HG03520 (cell line): ENCODE measurements around the gene SRP54.
A peak's percentile ranks its signal among the peaks of the same experiment; 100 is the strongest.
"Not testable (repeated sequence)": the region's sequence is repeated elsewhere in the genome, so short reads cannot be mapped to it uniquely, and the experiment has no call there.

ENCODE experiments used
- ATAC-seq: cut with Tn5 transposase; IDR thresholded peaks from one replicate; pipeline ENCODE4 v1.9.1; 2021; ENCODE audit warnings: mild to moderate bottlenecking, moderate library complexity; ENCODE audit not compliant: unreplicated experiment

Gene SRP54

GRCh38 chr14:34982421-34983147 lies at the start of gene SRP54:
TSS of gene SRP54 (plus strand) at chr14:34982992. CDS start at chr14:34996710, 13,718 bp downstream.
- ATAC-seq: peak; percentile 74

DNA sequence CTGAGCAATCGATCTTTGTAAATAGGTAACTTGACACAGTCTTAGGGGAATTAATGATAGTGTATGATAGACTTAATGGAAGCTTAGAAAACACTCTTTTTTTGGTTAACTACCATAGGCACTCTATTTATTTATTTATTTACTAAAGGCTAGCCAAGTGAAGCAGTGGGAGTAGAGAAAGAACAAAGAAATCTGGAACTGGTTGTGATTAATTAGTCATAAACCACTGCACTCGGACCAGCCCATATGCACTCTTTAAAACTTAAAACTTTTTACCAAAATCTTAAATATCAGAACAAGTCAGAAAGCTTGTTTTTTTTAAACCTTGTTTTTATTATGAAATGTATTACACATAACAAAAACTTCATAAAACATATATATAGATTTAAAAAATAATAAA lies 49.5 kb upstream of the SRP54 start:
- no peak for ATAC-seq

DNA sequence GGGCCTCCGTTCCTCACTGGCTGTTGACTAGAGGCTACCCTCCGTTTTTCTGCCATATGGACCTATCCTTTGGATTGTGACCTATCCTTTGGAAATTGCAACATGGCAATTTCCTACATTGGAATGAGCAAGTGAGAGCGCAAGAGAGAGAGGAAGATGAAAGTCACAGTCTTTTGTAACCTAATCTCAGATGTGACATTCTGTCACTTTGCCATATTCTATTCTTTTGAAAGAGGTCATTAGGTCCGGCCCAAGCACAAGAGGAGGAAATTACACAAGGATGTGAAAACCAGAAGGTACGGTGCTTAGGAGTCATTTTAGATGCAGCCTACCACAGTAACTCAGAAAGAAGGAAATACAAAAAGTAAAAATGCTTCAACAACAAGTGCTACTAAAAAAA lies 47.3 kb upstream of the SRP54 start:
- no peak for ATAC-seq

DNA sequence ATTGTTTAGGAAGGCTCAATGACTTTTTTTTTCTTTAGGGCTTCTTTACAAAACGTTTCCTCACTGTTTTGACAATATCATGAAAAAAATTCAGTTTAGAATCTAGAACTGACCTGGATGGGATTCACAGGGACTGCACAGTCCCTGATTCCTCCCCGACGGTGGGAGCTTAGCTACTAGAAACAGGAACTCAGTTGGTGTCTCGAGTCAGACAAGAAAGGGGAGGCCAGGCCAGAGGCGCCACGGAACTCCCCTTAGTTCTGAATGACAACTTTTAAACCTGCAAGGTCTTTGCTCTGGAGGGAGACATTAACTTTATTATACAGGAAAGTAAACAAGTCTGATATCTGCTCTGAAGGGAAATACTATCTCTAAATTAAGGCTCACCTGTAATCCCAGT lies 45.4 kb upstream of the SRP54 start:
- no peak for ATAC-seq

DNA sequence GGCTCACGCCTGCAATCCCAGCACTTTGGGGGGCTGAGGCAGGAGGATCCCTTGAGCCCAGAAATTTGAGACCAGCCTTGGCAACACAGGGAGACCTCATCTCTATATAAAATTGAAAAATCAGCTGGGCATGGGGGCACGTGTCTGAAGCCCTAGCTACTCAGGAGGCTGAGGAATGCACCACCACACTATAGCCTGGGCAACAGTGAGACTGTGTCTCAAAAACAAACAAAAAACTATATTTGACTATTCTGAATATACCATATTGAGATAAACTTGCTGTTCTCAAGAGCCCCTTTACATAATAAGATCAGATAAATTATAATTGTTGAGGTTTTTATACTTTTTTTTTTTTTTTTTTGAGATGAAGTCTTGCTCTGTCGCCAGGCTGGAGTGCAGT lies 44.9 kb upstream of the SRP54 start:
- ATAC-seq: no peak

DNA sequence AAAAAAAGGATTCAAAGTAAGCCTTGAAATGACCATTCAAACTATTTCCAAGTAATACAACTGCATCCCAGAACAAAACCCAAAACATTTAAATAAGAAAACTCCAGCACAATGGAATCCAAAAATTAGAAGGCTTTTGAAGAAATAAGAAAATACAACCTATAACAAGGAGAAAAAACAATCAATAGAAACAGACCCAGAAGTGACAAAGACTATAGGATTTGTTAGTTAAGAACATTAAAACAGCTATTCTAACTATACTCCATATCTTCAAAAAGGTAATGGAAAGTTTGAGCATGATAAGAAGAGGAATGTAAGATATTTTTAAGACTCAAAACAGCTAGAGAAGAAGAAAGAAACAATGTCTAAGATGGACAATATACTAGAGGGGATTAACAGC lies 39.3 kb upstream of the SRP54 start:
- no peak for ATAC-seq

- no peak for ATAC-seq
Observed at GRCh38 chr14:34944744-34945143, 38.0 kb upstream of the SRP54 start.

GRCh38 chr14:34946699-34947098 lies 36.1 kb upstream of the SRP54 start:
- no peak for ATAC-seq

DNA sequence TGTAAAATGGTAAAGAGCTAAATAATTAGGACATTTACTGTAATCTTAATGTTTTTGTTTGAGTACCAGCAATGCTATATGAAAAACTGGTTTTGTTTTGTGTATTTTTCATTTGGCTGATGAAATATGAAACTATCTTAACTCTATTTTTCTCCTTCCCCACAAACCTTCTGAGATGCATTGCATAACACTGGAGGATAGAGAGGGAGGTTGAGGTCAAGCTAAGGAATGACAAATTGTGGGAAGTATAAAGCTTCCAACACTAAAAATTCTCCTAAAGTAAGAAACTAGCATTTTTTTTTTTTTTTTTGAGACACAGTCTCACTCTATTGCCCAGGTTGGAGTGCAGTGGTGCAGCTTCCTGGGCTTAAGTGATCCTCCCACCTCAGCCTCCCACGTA lies 31.5 kb upstream of the SRP54 start:
- no peak for ATAC-seq

DNA sequence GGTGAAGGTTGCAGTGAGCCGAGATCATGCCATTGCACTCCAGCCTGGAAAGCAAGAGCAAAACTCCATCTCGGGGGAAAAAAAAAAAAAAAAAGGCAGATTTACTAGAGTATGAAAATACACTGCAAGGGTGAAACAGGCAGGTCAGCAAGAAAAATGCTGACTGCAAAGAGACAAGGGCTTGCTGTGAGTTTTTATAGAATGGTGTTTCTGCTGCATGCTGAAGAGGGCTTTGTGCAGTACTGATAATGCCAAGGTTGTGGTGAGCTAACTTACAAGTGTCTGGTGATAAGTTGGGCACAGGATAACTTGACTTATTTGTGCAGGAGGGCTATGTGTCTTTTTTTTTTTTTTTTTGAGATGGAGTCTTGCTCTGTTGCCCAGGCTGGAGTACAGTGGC lies 25.9 kb upstream of the SRP54 start:
- no peak for ATAC-seq

GRCh38 chr14:34957771-34958286 lies 25.0 kb upstream of the SRP54 start:
- ATAC-seq: no peak

DNA sequence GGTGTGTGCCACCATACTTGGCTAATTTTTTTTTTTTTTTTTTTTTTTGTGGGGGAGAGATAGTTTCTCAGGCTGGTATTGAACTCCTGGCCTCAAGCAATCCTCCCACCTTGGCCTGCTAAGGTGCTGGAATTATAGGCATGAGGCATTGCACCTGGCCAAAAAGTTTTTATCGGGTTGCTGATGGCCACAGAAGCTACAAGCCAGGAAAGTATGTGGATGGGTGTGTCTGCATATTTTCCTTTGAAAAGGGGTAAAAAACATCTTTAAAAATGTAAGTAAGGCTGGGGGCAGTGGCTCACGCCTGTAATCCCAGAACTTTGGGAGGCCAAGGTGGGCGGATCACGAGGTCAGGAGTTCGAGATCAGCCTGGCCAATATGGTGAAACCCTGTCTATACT lies 20.7 kb upstream of the SRP54 start:
- ATAC-seq: not testable (repeated sequence)

GRCh38 chr14:34964977-34965764 lies 17.6 kb upstream of the SRP54 start:
- ATAC-seq: no peak

GRCh38 chr14:34965912-34966311 lies 16.9 kb upstream of the SRP54 start:
- ATAC-seq: no peak

- peak; percentile 89 for ATAC-seq
Observed at GRCh38 chr14:34966413-34966812, 16.4 kb upstream of the SRP54 start.

- ATAC-seq: no peak
Observed at GRCh38 chr14:34970665-34971064, 12.1 kb upstream of the SRP54 start.

DNA sequence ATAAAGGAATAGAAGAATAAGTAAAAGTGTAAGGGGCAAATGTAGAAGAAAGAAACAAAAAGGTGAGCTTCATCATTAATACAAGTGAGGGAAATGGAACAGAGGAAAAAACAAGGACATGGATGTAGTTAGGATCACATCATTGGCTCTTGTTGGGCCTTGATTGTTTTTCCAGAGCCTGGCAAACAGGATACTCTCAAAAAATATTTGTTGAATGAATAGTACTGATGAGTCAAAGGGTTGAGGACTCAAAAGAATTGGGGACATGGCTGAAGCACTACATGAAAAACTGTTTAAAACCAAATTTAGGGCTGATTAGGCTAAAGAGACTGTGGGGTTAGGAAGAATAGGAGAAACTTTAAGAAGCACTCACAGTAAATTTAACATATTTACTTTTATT lies 11.4 kb upstream of the SRP54 start:
- ATAC-seq: no peak

DNA sequence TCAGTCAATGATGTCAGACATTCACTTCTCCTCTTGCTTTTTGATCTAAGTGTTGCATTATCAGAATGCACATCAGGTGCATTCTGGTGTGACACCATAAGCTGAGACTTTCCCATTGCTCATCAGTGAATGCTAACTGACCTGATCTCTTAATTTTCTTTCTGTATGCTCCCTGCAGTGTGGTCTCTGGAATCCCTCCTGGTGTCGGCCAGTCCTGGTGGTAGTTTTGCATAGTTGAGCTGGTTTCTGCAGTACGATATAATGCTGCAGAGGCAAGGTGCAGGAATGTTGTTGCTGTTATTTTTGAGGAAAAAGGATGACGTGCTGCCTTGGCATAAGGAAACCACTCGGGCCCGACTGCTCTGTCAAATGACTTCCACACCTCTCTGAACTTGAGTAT lies 11.0 kb upstream of the SRP54 start:
- ATAC-seq: no peak

DNA sequence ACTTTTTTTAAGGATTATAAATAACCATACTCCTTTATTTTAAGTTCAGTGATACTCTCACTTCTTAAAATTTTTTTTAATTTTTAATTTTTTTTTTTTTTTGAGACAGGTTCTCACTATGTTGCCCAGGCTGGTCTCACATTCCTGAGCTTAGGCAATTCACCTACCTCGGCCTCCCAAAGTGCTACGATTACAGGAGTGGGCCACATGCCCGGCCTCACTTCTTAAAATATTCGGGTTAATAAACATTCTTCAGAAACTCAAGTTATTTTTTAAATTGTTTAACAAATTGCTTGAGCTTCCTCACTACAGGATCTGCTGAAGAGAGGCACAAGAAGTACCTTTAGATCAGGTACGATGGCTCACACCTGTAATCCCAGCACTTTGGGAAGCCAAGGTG lies 4.3 kb upstream of the SRP54 start:
- ATAC-seq: no peak

DNA sequence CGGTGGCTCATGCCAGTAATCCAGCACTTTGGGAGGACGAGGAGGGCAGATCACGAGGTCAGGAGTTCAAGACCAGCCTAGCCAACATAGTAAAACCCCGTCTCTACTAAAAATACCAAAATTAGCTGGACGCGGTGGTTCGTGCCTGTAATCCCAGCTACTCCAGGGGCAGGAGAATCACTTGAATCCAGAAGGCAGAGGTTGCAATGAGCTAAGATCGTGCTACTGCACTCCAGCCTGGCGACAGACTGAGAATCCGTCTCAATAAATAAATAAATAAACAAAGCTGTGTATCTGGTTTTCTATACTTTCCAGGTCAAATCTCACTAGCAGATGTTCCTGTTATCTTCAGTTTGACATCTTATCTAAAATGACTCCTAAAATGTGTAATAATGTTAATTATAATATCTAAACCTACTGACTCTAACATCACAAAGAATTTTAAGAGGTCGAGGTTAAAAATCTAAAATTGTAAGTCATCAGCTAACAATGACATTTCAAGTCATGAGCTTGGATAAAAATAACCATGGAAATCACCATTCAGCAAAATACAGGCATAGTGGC lies 2.4 kb upstream of the SRP54 start:
- no peak for ATAC-seq

DNA sequence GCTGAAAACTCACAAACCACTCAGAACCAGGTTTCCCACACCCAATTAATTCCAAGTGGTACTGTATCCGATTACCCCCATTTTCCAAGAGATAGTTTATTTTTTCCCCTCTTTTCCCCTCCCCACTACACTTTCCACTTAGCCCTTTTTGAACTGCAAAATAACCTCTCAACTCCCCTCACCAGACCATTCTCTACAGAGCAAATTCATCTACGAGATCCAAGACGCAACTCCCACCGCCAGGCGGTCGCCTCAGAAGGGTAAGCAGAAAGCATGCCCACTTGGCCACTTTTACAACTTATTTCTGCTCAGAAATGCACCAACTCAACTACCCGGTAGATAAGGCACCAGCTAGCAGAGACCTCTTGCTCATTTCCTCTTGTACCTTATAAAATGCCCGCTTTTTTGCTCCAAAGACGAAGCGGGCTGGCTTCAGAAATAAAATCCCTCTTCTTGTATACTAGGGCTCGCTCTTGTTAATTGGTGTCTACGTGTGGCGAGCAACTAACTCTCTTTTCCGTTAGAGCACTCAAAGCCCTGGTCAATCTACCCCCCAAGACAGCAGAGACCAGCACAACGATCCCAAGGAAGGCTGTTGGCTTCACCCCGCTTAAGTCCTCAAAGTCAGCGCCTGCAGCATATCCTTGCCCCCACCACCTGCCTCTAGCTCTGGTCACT lies 910 bp upstream of the SRP54 start:
- peak; percentile 14 for ATAC-seq
